ENCODE data around the gene PCCA.

- TF ChIP-seq CTCF (IDR thresholded peaks at IDR 0.05) = no peak
- no peak for TF ChIP-seq EP300 (IDR thresholded peaks at IDR 0.05)
Measured at GRCh38 chr13:100533588-100534041, 444.7 kb downstream of the PCCA start.
